WTC11 (cell line): Measurements from ENCODE around the gene LMAN2. TPM values are rescaled to one million over a fixed set of nuclear protein-coding genes. Genes with fewer than 3 reads are reported as not detected.

Experiments
- ATAC-seq: fragments of 200-7000 bp; cut with Tn5 transposase; 2 replicates; pipeline ENCODE4 v1.10.0; 2021; ENCODE audit warnings: mild to moderate bottlenecking, moderate library complexity
- CTCF ChIA-PET: fragments of 300-600 bp; sonication (Branson Sonifier 250); formaldehyde crosslinking; loops from one replicate; lab custom pipeline; 2021; ENCODE audit warnings: antibody characterized with exemption; lab: Charles Lee
- POLR2A ChIA-PET: fragments of 350-600 bp; sonication (Branson Sonifier 250); formaldehyde crosslinking; loops from one replicate; lab custom pipeline; 2021; ENCODE audit warnings: antibody characterized with exemption; lab: Charles Lee
- DNase-seq: peaks from one replicate; pipeline ENCODE4 v3.0.0; 2021; ENCODE audit warnings: low spot score
- H3K27ac Mint-ChIP-seq: 2 replicates; pipeline ENCODE4 v1.8.0; 2021; ENCODE audit warnings: mixed read lengths
- H3K27me3 Mint-ChIP-seq: 2 replicates; pipeline ENCODE4 v1.8.0; 2021; ENCODE audit warnings: low read depth, mild to moderate bottlenecking, moderate library complexity, mixed read lengths
- H3K36me3 Mint-ChIP-seq: 2 replicates; pipeline ENCODE4 v1.8.0; 2021; ENCODE audit warnings: mixed read lengths
- H3K4me1 Mint-ChIP-seq: 2 replicates; pipeline ENCODE4 v1.8.0; 2022; ENCODE audit warnings: mixed read lengths
- H3K4me3 Mint-ChIP-seq: 2 replicates; pipeline ENCODE4 v1.8.0; 2021; ENCODE audit warnings: mild to moderate bottlenecking, moderate library complexity, mixed read lengths
- H3K9me3 Mint-ChIP-seq: 2 replicates; pipeline ENCODE4 v1.8.0; 2021; ENCODE audit warnings: mixed read lengths
- AFF4 ChIP-seq: sonication (generic); formaldehyde crosslinking; IDR thresholded peaks from 2 replicates; pipeline ENCODE4 v1.8.1; 2023; ENCODE audit warnings: mild to moderate bottlenecking, missing genetic modification reagents, borderline replicate concordance
- ATF1 ChIP-seq: sonication (generic); formaldehyde crosslinking; IDR thresholded peaks from 2 replicates; pipeline ENCODE4 v1.8.1; 2023; ENCODE audit warnings: mild to moderate bottlenecking, moderate library complexity, missing genetic modification reagents
- CBFB ChIP-seq: sonication (generic); formaldehyde crosslinking; IDR thresholded peaks from 2 replicates; pipeline ENCODE4 v1.8.1; 2022; ENCODE audit warnings: mild to moderate bottlenecking, low read depth, missing genetic modification reagents
- CREM ChIP-seq: sonication (generic); formaldehyde crosslinking; IDR thresholded peaks from 2 replicates; pipeline ENCODE4 v1.8.1; 2022; ENCODE audit warnings: mild to moderate bottlenecking, missing genetic modification reagents, moderate library complexity
- CTCF ChIP-seq: fragments of 200-600 bp; IDR thresholded peaks from 2 replicates; pipeline ENCODE4 v1.8.0; 2022; ENCODE audit warnings: antibody characterized with exemption
- E2F5 ChIP-seq: sonication (generic); formaldehyde crosslinking; IDR thresholded peaks from 2 replicates; pipeline ENCODE4 v1.8.1; 2022; ENCODE audit warnings: mild to moderate bottlenecking, moderate library complexity, missing genetic modification reagents
- ELF4 ChIP-seq: sonication (generic); formaldehyde crosslinking; IDR thresholded peaks from 2 replicates; pipeline ENCODE4 v1.8.1; 2022; ENCODE audit warnings: low read depth, mild to moderate bottlenecking, moderate library complexity, missing genetic modification reagents
- EMX1 ChIP-seq: fragments of 250-450 bp; sonication (Bioruptor Pico); IDR thresholded peaks from 2 replicates; pipeline ENCODE4 v1.8.0; 2021; ENCODE audit warnings: mild to moderate bottlenecking
- ESRRA ChIP-seq: sonication (generic); formaldehyde crosslinking; IDR thresholded peaks from 2 replicates; pipeline ENCODE4 v1.8.1; 2022; ENCODE audit warnings: mild to moderate bottlenecking, missing genetic modification reagents, borderline replicate concordance
- GTF2I ChIP-seq: fragments of 250-450 bp; sonication (Bioruptor Pico); conservative IDR thresholded peaks from 2 replicates; pipeline ENCODE4 v1.4.0; 2021; ENCODE audit warnings: mild to moderate bottlenecking
- HMGA2 ChIP-seq: fragments of 250-450 bp; sonication (Bioruptor Pico); IDR thresholded peaks from 2 replicates; pipeline ENCODE4 v1.4.0; 2021; ENCODE audit warnings: mild to moderate bottlenecking, moderate library complexity
- MAX ChIP-seq: sonication (generic); formaldehyde crosslinking; IDR thresholded peaks from 2 replicates; pipeline ENCODE4 v1.8.0; 2022; ENCODE audit warnings: mild to moderate bottlenecking, missing genetic modification reagents
- PRDM15 ChIP-seq: sonication (generic); formaldehyde crosslinking; IDR thresholded peaks from 2 replicates; pipeline ENCODE4 v1.8.0; 2022; ENCODE audit warnings: missing genetic modification reagents
- PRRX2 ChIP-seq: fragments of 250-450 bp; sonication (Bioruptor Pico); IDR thresholded peaks from 2 replicates; pipeline ENCODE4 v1.8.0; 2021; ENCODE audit warnings: mild to moderate bottlenecking
- RORB ChIP-seq: fragments of 250-450 bp; sonication (Bioruptor Pico); IDR thresholded peaks from 2 replicates; pipeline ENCODE4 v1.9.0; 2021; ENCODE audit warnings: mild to moderate bottlenecking
- ZMAT4 ChIP-seq: fragments of 250-450 bp; sonication (Bioruptor Pico); IDR thresholded peaks from 2 replicates; pipeline ENCODE4 v1.9.0; 2021; ENCODE audit warnings: mild to moderate bottlenecking
- ZNF138 ChIP-seq: sonication (generic); formaldehyde crosslinking; conservative IDR thresholded peaks from 2 replicates; pipeline ENCODE4 v1.8.1; 2022; ENCODE audit warnings: mild to moderate bottlenecking, moderate library complexity, missing genetic modification reagents
- ZNF232 ChIP-seq: sonication (generic); formaldehyde crosslinking; IDR thresholded peaks from 2 replicates; pipeline ENCODE4 v1.8.0; 2022; ENCODE audit warnings: mild to moderate bottlenecking, missing genetic modification reagents
- ZNF416 ChIP-seq: fragments of 250-450 bp; sonication (Bioruptor Pico); IDR thresholded peaks from 2 replicates; pipeline ENCODE4 v1.9.0; 2021; ENCODE audit warnings: mild to moderate bottlenecking, inconsistent platforms
- ZNF671 ChIP-seq: fragments of 250-450 bp; sonication (Bioruptor Pico); IDR thresholded peaks from 2 replicates; pipeline ENCODE4 v1.8.0; 2021; ENCODE audit warnings: mild to moderate bottlenecking
- total RNA-seq: library from RNA; stranded (reverse); gene quantifications from 3 replicates; pipeline ENCODE4 v1.2.3, GENCODE V29; 2021

LMAN2 gene
- total RNA-seq, 1 experiment from 2014 or later, result 162 TPM

- no peak for TF ChIP-seq ZMAT4 (CRISPR knock-in tag)
- TF ChIP-seq CREM (CRISPR knock-in tag), result no peak
- no peak for TF ChIP-seq ATF1 (CRISPR knock-in tag)
- POLR2A ChIA-PET, result interaction anchor here (0.6 to 1.7 kb wide), 3 partner anchors 169 to 354 kb away, joined by 4 to 7 read pairs (median 5); partner anchors contain the start of gene PDLIM7
- ATAC-seq (no peak), DNase-seq (no peak)
- H3K27ac Mint-ChIP-seq, result peak overlapping the region; percentile 27; the same call in 1 of the 2 replicates
- H3K4me3 Mint-ChIP-seq, result peak overlapping the region; percentile 93; the same call in 1 of the 2 replicates
- no peaks in the 10 kb centered on the region for H3K9me3 Mint-ChIP-seq
- peaks cover 49% of the 10 kb centered on the region for H3K4me1 Mint-ChIP-seq
- peaks cover 24% of the 10 kb centered on the region for H3K36me3 Mint-ChIP-seq
- CTCF ChIA-PET, result interaction anchor here (1.1 to 2.2 kb wide), 8 partner anchors 9 to 192 kb away, joined by 3 to 16 read pairs (median 6); no protein-coding TSS in a partner anchor
- H3K27me3 Mint-ChIP-seq, result no peaks in the 10 kb centered on the region
Measured at GRCh38 chr5:177301503-177302165, 49.8 kb downstream of the LMAN2 start.

- H3K27me3 Mint-ChIP-seq, result no peaks in the 10 kb centered on the region
- DNase-seq (no peak), ATAC-seq (no peak)
- ChIA-PET POLR2A (no interaction called here), CTCF (interaction anchor here (1.1 to 1.9 kb wide), 6 partner anchors 9 to 187 kb away, joined by 3 to 16 read pairs (median 6); no protein-coding TSS in a partner anchor)
- H3K9me3 Mint-ChIP-seq, result no peaks in the 10 kb centered on the region
- no peak overlapping the region for H3K4me3 Mint-ChIP-seq
- H3K27ac Mint-ChIP-seq, result peak overlapping the region; percentile 99
- peaks cover 20% of the 10 kb centered on the region for H3K36me3 Mint-ChIP-seq
- H3K4me1 Mint-ChIP-seq, result peaks cover 53% of the 10 kb centered on the region
- TF ChIP-seq CTCF, result no peak
- TF ChIP-seq PRRX2 (CRISPR knock-in tag), result no peak
- TF ChIP-seq CBFB (CRISPR knock-in tag), result no peak
- TF ChIP-seq RORB (CRISPR knock-in tag), result no peak
- TF ChIP-seq EMX1 (CRISPR knock-in tag), result no peak
- no peak for TF ChIP-seq MAX
- TF ChIP-seq ELF4 (CRISPR knock-in tag), result no peak
- no peak for TF ChIP-seq E2F5 (CRISPR knock-in tag)
- TF ChIP-seq AFF4 (CRISPR knock-in tag), result no peak
- TF ChIP-seq HMGA2 (CRISPR knock-in tag), result no peak
- TF ChIP-seq ZNF232, result no peak
- TF ChIP-seq ZNF138 (CRISPR knock-in tag), result no peak
- TF ChIP-seq PRDM15 (CRISPR knock-in tag), result no peak
- no peak for TF ChIP-seq ZNF416 (CRISPR knock-in tag)
- TF ChIP-seq ZNF671 (CRISPR knock-in tag), result no peak
- no peak for TF ChIP-seq ESRRA (CRISPR knock-in tag)
- no peak for TF ChIP-seq GTF2I (CRISPR knock-in tag)
Measured at GRCh38 chr5:177300951-177301350, 50.5 kb downstream of the LMAN2 start.
